ENCODE results near the gene E4F1. TPM values are rescaled to one million over a fixed set of nuclear protein-coding genes. Genes with fewer than 3 reads are reported as not detected.

The E4F1 gene
- total and polyA plus RNA-seq, 4 donors, result 4.4 to 19.1 (median 13.7) TPM

- 10% methylated on average over 64 of the region's 64 CpGs for WGBS
- Histone ChIP-seq H3K9ac (ENCODE audit: low read depth in 1 of 2, low read length in 2 of 2) (no peak within 1 kb of the TSS), H3K4me3 (ENCODE audit: low read depth in 1 of 3, low read length in 3 of 3) (no peak within 1 kb of the TSS), H3K36me3 (ENCODE audit: control insufficient read depth in 4 of 4, insufficient read depth in 3 of 4, low read depth in 1 of 4, low read length in 3 of 4) (peaks cover 0 to 41% (median 19%) of the 10 kb centered on the region in 4 donors), H3K27me3 (ENCODE audit: control insufficient read depth in 4 of 4, insufficient read depth in 4 of 4, low read length in 3 of 4) (no peaks in the 10 kb centered on the region), H3K27ac (ENCODE audit: low read depth in 1 of 2, low read length in 2 of 2) (no peak within 1 kb of the TSS), H3K9me3 (ENCODE audit: control insufficient read depth in 4 of 4, low read length in 3 of 4) (no peaks in the 10 kb centered on the region), H3K4me1 (ENCODE audit: control insufficient read depth in 4 of 4, insufficient read depth in 4 of 4, low read length in 3 of 4) (peaks cover 0 to 14% (median 11%) of the 10 kb centered on the region in 4 donors)
- DNase-seq (ENCODE audit: low spot score), result no peak
- no peak for TF ChIP-seq ATF3 (IDR thresholded peaks at IDR 0.05)
- TF ChIP-seq YY1 (IDR thresholded peaks at IDR 0.05), result no peak
- no peak for TF ChIP-seq TAF1 (conservative IDR thresholded peaks at IDR 0.05)
Measured at GRCh38 chr16:2236337-2237101, 13.1 kb downstream of the E4F1 start, which contains the start of gene DNASE1L2. TSS of gene DNASE1L2 (plus strand) at chr16:2236444. CDS start at chr16:2236817, 373 bp downstream.

GRCh38 chr16:2237102-2237482 lies 13.7 kb downstream of the E4F1 start:
- Histone ChIP-seq H3K4me3 (ENCODE audit: low read depth in 1 of 3, low read length in 3 of 3) (no peak overlapping the region), H3K9me3 (ENCODE audit: control insufficient read depth in 4 of 4, low read length in 3 of 4) (no peaks in the 10 kb centered on the region), H3K9ac (ENCODE audit: low read depth in 1 of 2, low read length in 2 of 2) (no peak overlapping the region), H3K27me3 (ENCODE audit: control insufficient read depth in 4 of 4, insufficient read depth in 4 of 4, low read length in 3 of 4) (no peaks in the 10 kb centered on the region), H3K36me3 (ENCODE audit: control insufficient read depth in 4 of 4, insufficient read depth in 3 of 4, low read depth in 1 of 4, low read length in 3 of 4) (peaks cover 0 to 36% (median 16%) of the 10 kb centered on the region in 4 donors), H3K4me1 (ENCODE audit: control insufficient read depth in 4 of 4, insufficient read depth in 4 of 4, low read length in 3 of 4) (peaks cover 0 to 14% (median 11%) of the 10 kb centered on the region in 4 donors), H3K27ac (ENCODE audit: low read depth in 1 of 2, low read length in 2 of 2) (no peak overlapping the region)
- WGBS, result 8% methylated on average over 40 of the region's 40 CpGs
- TF ChIP-seq HNF4A (conservative IDR thresholded peaks at IDR 0.05), result no peak
- no peak for TF ChIP-seq ZBTB33 (IDR thresholded peaks at IDR 0.05)
- TF ChIP-seq CTCF (IDR thresholded peaks at IDR 0.05; ENCODE audit: low read depth, low read length, missing input control), result no peak
- no peak for TF ChIP-seq GABPA (IDR thresholded peaks at IDR 0.05 in 1 of 2, conservative IDR thresholded peaks at IDR 0.05 in 1 of 2)
- DNase-seq (ENCODE audit: low spot score), result no peak

- WGBS, result 16% methylated on average over 65 of the region's 65 CpGs
- H3K27me3 ChIP-seq (ENCODE audit: control insufficient read depth in 4 of 4, insufficient read depth in 4 of 4, low read length in 3 of 4), result no peaks in the 10 kb centered on the region
- H3K36me3 ChIP-seq (ENCODE audit: control insufficient read depth in 4 of 4, insufficient read depth in 3 of 4, low read depth in 1 of 4, low read length in 3 of 4), result peaks cover 5 to 38% (median 15%) of the 10 kb centered on the region in 4 donors
- H3K9me3 ChIP-seq (ENCODE audit: control insufficient read depth in 4 of 4, low read length in 3 of 4), result no peaks in the 10 kb centered on the region
- peaks cover 0 to 14% (median 11%) of the 10 kb centered on the region in 4 donors for H3K4me1 ChIP-seq (ENCODE audit: control insufficient read depth in 4 of 4, insufficient read depth in 4 of 4, low read length in 3 of 4)
- TF ChIP-seq YY1 (IDR thresholded peaks at IDR 0.05), result no peak
- TF ChIP-seq SP1 (IDR thresholded peaks at IDR 0.05), result no peak
- no peak for TF ChIP-seq EGR1 (IDR thresholded peaks at IDR 0.05; ENCODE audit: low read depth in 2 of 2)
- TF ChIP-seq CTCF (IDR thresholded peaks at IDR 0.05; ENCODE audit: low read depth, low read length, missing input control), result no peak
- no peak for TF ChIP-seq TAF1 (conservative IDR thresholded peaks at IDR 0.05)
- TF ChIP-seq ZBTB33 (IDR thresholded peaks at IDR 0.05), result no peak
- no peak for TF ChIP-seq ATF3 (IDR thresholded peaks at IDR 0.05)
- no peak for TF ChIP-seq HNF4G (IDR thresholded peaks at IDR 0.05)
- no peak overlapping the region for H3K9ac ChIP-seq (ENCODE audit: low read depth in 1 of 2, low read length in 2 of 2)
- DNase-seq (ENCODE audit: low spot score), result no peak
- H3K4me3 ChIP-seq (ENCODE audit: low read depth in 1 of 3, low read length in 3 of 3), result no peak overlapping the region
- no peak overlapping the region for H3K27ac ChIP-seq (ENCODE audit: low read depth in 1 of 2, low read length in 2 of 2)
Measured at GRCh38 chr16:2237493-2238149, 14.2 kb downstream of the E4F1 start.
